Endothelial cell of umbilical vein (primary cell): ENCODE results near the gene RSPO3.

Experiments
- EZH2 ChIP-seq: IDR thresholded peaks from 2 replicates; pipeline ENCODE4 v1.6.1; 2012; ENCODE audit warnings: borderline replicate concordance, low read depth, mild to moderate bottlenecking, moderate library complexity, low read length, inconsistent platforms; ENCODE audit not compliant: severe bottlenecking
- FOS ChIP-seq: IDR thresholded peaks from 2 replicates; pipeline ENCODE4 v1.6.1; 2011; ENCODE audit warnings: mild to moderate bottlenecking, low read length, moderate library complexity, borderline replicate concordance; ENCODE audit not compliant: insufficient read depth
- GATA2 ChIP-seq: IDR thresholded peaks from 2 replicates; pipeline ENCODE4 v1.7.0; 2011; ENCODE audit warnings: low read depth, mild to moderate bottlenecking, moderate library complexity, mixed read lengths, low read length; ENCODE audit not compliant: insufficient read length, insufficient read depth
- JUN ChIP-seq: IDR thresholded peaks from 2 replicates; pipeline ENCODE4 v1.6.1; 2011; ENCODE audit warnings: borderline replicate concordance, low read depth; ENCODE audit not compliant: insufficient read length, insufficient read depth
- MYC ChIP-seq: IDR thresholded peaks from one replicate; pipeline ENCODE4 v1.6.1; 2011; ENCODE audit warnings: mild to moderate bottlenecking, low read depth, low read length
- POLR2A ChIP-seq: IDR thresholded peaks from 2 replicates; pipeline ENCODE4 v1.6.1; 2012; ENCODE audit warnings: low read depth, mild to moderate bottlenecking, control low read depth, low read length
- POLR2AphosphoS5 ChIP-seq: IDR thresholded peaks from 2 replicates; pipeline ENCODE4 v1.6.1; 2012; ENCODE audit warnings: low read depth, mild to moderate bottlenecking, control low read depth, low read length, moderate library complexity; ENCODE audit not compliant: insufficient read depth
- TF ChIP-seq, protein P1 (sequence below), 2 donors: IDR thresholded peaks; 1 replicate in 1 of 2; 2 replicates in 1 of 2; pipeline ENCODE4 v1.5.1; 2011; ENCODE audit warnings: low read length in 2 of 2, mild to moderate bottlenecking in 2 of 2, moderate library complexity in 2 of 2, control low read depth in 1 of 2, inconsistent platforms in 1 of 2, low read depth in 1 of 2; ENCODE audit not compliant: insufficient read depth in 1 of 2; ENCODE audit errors: extremely low read depth in 1 of 2
- TF ChIP-seq, protein P2 (sequence below): IDR thresholded peaks from 2 replicates; pipeline ENCODE4 v1.6.1; 2011; ENCODE audit not compliant: insufficient read depth, insufficient read length

DNA sequence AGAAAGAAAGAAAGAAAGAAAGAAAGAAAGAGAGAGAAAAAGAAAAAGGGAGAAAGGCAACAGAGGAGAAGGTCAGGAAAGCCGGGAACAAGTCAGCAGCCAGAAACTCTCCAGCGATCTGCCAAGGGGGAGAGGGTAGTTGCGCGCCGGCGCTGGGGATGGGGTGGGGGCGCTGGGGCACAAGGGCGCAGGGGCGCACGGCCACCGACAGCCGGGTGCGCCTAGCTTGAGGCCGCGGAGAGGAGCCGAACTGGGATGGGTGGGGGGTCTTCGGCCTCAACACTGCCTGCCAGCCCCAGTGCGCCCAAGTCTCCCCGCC, 533 bp upstream of the RSPO3 start:
- no peak for TF ChIP-seq POLR2AphosphoS5
- no peak for TF ChIP-seq MYC
- no peak for TF ChIP-seq EZH2
- TF ChIP-seq, protein P1, sequence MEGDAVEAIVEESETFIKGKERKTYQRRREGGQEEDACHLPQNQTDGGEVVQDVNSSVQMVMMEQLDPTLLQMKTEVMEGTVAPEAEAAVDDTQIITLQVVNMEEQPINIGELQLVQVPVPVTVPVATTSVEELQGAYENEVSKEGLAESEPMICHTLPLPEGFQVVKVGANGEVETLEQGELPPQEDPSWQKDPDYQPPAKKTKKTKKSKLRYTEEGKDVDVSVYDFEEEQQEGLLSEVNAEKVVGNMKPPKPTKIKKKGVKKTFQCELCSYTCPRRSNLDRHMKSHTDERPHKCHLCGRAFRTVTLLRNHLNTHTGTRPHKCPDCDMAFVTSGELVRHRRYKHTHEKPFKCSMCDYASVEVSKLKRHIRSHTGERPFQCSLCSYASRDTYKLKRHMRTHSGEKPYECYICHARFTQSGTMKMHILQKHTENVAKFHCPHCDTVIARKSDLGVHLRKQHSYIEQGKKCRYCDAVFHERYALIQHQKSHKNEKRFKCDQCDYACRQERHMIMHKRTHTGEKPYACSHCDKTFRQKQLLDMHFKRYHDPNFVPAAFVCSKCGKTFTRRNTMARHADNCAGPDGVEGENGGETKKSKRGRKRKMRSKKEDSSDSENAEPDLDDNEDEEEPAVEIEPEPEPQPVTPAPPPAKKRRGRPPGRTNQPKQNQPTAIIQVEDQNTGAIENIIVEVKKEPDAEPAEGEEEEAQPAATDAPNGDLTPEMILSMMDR (IDR thresholded peaks at IDR 0.05; ENCODE audit: extremely low read depth in 1 of 2, insufficient read depth in 1 of 2, low read depth in 1 of 2, low read length in 2 of 2) = no peak
- TF ChIP-seq POLR2A = no peak
- TF ChIP-seq, protein P2, sequence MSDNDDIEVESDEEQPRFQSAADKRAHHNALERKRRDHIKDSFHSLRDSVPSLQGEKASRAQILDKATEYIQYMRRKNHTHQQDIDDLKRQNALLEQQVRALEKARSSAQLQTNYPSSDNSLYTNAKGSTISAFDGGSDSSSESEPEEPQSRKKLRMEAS = no peak
- no peak for TF ChIP-seq GATA2
- TF ChIP-seq JUN = no peak
- no peak for TF ChIP-seq FOS
